Activated T-cell treated with anti-CD3 and anti-CD28 coated beads, Interleukin-2, amount 50 U/mL, for 24 hours (primary cell): ENCODE results near the gene RTEL1.

ENCODE experiments used
- DNase-seq: peaks from one replicate; pipeline ENCODE4 v3.0.0-alpha.2; 2020
- H3K27ac Mint-ChIP-seq: 2 replicates; pipeline ENCODE4 v1.8.0; 2020; ENCODE audit warnings: mild to moderate bottlenecking, mixed read lengths
- H3K27me3 Mint-ChIP-seq: 2 replicates; pipeline ENCODE4 v1.8.0; 2020; ENCODE audit warnings: mixed read lengths
- H3K36me3 Mint-ChIP-seq: 2 replicates; pipeline ENCODE4 v1.8.0; 2020; ENCODE audit warnings: low read depth, mixed read lengths
- H3K4me1 Mint-ChIP-seq: 2 replicates; pipeline ENCODE4 v1.8.0; 2020; ENCODE audit warnings: low read depth, mixed read lengths
- H3K4me3 Mint-ChIP-seq: 2 replicates; pipeline ENCODE4 v1.8.0; 2020; ENCODE audit warnings: mild to moderate bottlenecking, moderate library complexity, mixed read lengths
- H3K9me3 Mint-ChIP-seq: 2 replicates; pipeline ENCODE4 v1.8.0; 2020; ENCODE audit warnings: mixed read lengths

The RTEL1 gene

GRCh38 chr20:63691711-63692435, 33.8 kb downstream of the RTEL1 start:
- DNase-seq: no peak
- Mint-ChIP-seq H3K27ac (peak overlapping the region; percentile 33), H3K4me3 (no peak overlapping the region), H3K27me3 (no peaks in the 10 kb centered on the region), H3K9me3 (no peaks in the 10 kb centered on the region), H3K4me1 (peaks cover 18% of the 10 kb centered on the region), H3K36me3 (peaks cover 47% of the 10 kb centered on the region)

- Mint-ChIP-seq H3K9me3 (no peaks in the 10 kb centered on the region), H3K4me3 (no peak overlapping the region), H3K36me3 (peaks cover 49% of the 10 kb centered on the region), H3K27ac (peak overlapping the region; percentile 85), H3K4me1 (peaks cover 19% of the 10 kb centered on the region), H3K27me3 (no peaks in the 10 kb centered on the region)
- no peak for DNase-seq
These were observed 34.4 kb downstream of the RTEL1 start for GRCh38 chr20:63692436-63693082.

GRCh38 chr20:63693083-63693732, 35.1 kb downstream of the RTEL1 start:
- H3K4me3 Mint-ChIP-seq: no peak overlapping the region
- peaks cover 23% of the 10 kb centered on the region for H3K4me1 Mint-ChIP-seq
- peak overlapping the region; percentile 52 for H3K27ac Mint-ChIP-seq
- peaks cover 52% of the 10 kb centered on the region for H3K36me3 Mint-ChIP-seq
- DNase-seq: no peak
- H3K27me3 Mint-ChIP-seq: no peaks in the 10 kb centered on the region
- H3K9me3 Mint-ChIP-seq: no peaks in the 10 kb centered on the region

GRCh38 chr20:63693733-63694583, 35.8 kb downstream of the RTEL1 start:
- H3K36me3 Mint-ChIP-seq: peaks cover 52% of the 10 kb centered on the region
- H3K27ac Mint-ChIP-seq: peak overlapping the region; percentile 93
- H3K4me3 Mint-ChIP-seq: peak overlapping the region; percentile 48
- H3K27me3 Mint-ChIP-seq: no peaks in the 10 kb centered on the region
- no peak for DNase-seq
- peaks cover 30% of the 10 kb centered on the region for H3K4me1 Mint-ChIP-seq
- H3K9me3 Mint-ChIP-seq: no peaks in the 10 kb centered on the region

GRCh38 chr20:63694584-63695423, 36.7 kb downstream of the RTEL1 start:
- H3K9me3 Mint-ChIP-seq: no peaks in the 10 kb centered on the region
- no peak overlapping the region for H3K4me3 Mint-ChIP-seq
- H3K4me1 Mint-ChIP-seq: peaks cover 38% of the 10 kb centered on the region
- H3K27ac Mint-ChIP-seq: peak overlapping the region; percentile 68
- peaks cover 59% of the 10 kb centered on the region for H3K36me3 Mint-ChIP-seq
- DNase-seq: no peak
- no peaks in the 10 kb centered on the region for H3K27me3 Mint-ChIP-seq

GRCh38 chr20:63695424-63696305, 37.6 kb downstream of the RTEL1 start:
- H3K27ac Mint-ChIP-seq: peak overlapping the region; percentile 71
- H3K9me3 Mint-ChIP-seq: no peaks in the 10 kb centered on the region
- H3K36me3 Mint-ChIP-seq: peaks cover 63% of the 10 kb centered on the region
- peaks cover 43% of the 10 kb centered on the region for H3K4me1 Mint-ChIP-seq
- no peak overlapping the region for H3K4me3 Mint-ChIP-seq
- H3K27me3 Mint-ChIP-seq: no peaks in the 10 kb centered on the region
- DNase-seq: no peak

- no peak for DNase-seq
- Mint-ChIP-seq H3K27ac (peak overlapping the region; percentile 71), H3K27me3 (no peaks in the 10 kb centered on the region), H3K4me1 (peaks cover 45% of the 10 kb centered on the region), H3K36me3 (peaks cover 61% of the 10 kb centered on the region), H3K4me3 (no peak overlapping the region), H3K9me3 (no peaks in the 10 kb centered on the region)
These were observed 38.2 kb downstream of the RTEL1 start for GRCh38 chr20:63696306-63696627.

- H3K4me3 Mint-ChIP-seq: no peak within 1 kb of the TSS
- peaks cover 56% of the 10 kb centered on the region for H3K36me3 Mint-ChIP-seq
- peaks cover 45% of the 10 kb centered on the region for H3K4me1 Mint-ChIP-seq
- H3K27ac Mint-ChIP-seq: peak within 1 kb of the TSS; percentile 73
- DNase-seq: peak; percentile 65
- H3K9me3 Mint-ChIP-seq: no peaks in the 10 kb centered on the region
- H3K27me3 Mint-ChIP-seq: no peaks in the 10 kb centered on the region
These were observed 38.7 kb downstream of the RTEL1 start, which contains the start of gene TNFRSF6B for GRCh38 chr20:63696628-63697356. Gene TNFRSF6B (plus strand): TSS chr20:63696652. CDS start chr20:63696768, 116 bp downstream.

- Mint-ChIP-seq H3K27me3 (no peaks in the 10 kb centered on the region), H3K36me3 (peaks cover 57% of the 10 kb centered on the region), H3K4me1 (peaks cover 49% of the 10 kb centered on the region), H3K9me3 (no peaks in the 10 kb centered on the region), H3K27ac (peak overlapping the region; percentile 73), H3K4me3 (no peak overlapping the region)
- peak; percentile 53 for DNase-seq
These were observed 39.3 kb downstream of the RTEL1 start for GRCh38 chr20:63697357-63697867.

- Mint-ChIP-seq H3K27ac (peak overlapping the region; percentile 73), H3K4me3 (no peak overlapping the region), H3K9me3 (no peaks in the 10 kb centered on the region), H3K36me3 (peaks cover 56% of the 10 kb centered on the region), H3K4me1 (peaks cover 49% of the 10 kb centered on the region), H3K27me3 (no peaks in the 10 kb centered on the region)
- DNase-seq: no peak
These were observed 39.9 kb downstream of the RTEL1 start for GRCh38 chr20:63697868-63698545.

- Mint-ChIP-seq H3K36me3 (peaks cover 59% of the 10 kb centered on the region), H3K9me3 (no peaks in the 10 kb centered on the region), H3K4me3 (peak overlapping the region; percentile 27), H3K27ac (peak overlapping the region; percentile 91), H3K27me3 (no peaks in the 10 kb centered on the region), H3K4me1 (peaks cover 46% of the 10 kb centered on the region)
- peak; percentile 76 for DNase-seq
These were observed 40.8 kb downstream of the RTEL1 start for GRCh38 chr20:63698739-63699465.
